Measurements from ENCODE around the gene LRRC25. TPM values are rescaled to one million over a fixed set of nuclear protein-coding genes. Genes with fewer than 3 reads are reported as not detected.

The LRRC25 gene
- total RNA-seq, 1 experiment from 2014 or later = 0.12 TPM

DNA sequence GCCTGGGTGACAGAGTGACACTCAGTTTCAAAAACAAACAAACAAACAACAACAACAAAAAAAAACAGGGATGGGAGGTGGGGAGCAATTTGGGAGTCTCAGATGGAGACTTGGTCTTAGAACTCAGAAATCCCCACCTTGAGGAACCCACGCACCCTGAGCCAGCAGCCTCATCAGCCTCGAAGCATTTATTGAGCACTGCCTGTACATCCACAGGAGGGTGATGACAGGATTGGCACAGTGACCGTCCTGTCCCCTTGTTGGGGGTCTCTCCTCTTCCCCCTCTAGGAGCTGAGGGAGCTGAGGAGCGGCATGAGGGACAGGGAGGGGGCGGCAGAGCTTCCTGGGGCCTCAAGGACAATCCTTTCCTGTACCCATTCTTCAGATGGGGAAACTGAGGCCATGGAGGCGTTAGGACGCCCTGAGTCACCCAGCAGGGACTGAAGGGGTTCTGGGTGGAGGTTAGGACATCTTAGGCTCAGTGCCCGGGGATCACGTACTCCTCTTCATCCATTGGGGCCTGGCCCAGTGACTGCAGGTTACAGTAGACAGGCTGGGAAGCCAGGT, 5.8 kb downstream of the LRRC25 start:
- H3K27ac ChIP-seq (ENCODE audit: low read depth, low read length) = no peak overlapping the region
- no peak for TF ChIP-seq CBX3 (IDR thresholded peaks at IDR 0.05; ENCODE audit: low read depth)
- TF ChIP-seq ZNF274 (IDR thresholded peaks at IDR 0.05; ENCODE audit: low read depth, low read length) = no peak
- TF ChIP-seq EZH2phosphoT487 (IDR thresholded peaks at IDR 0.05; ENCODE audit: borderline replicate concordance) = no peak
- no peak for TF ChIP-seq SIN3A (IDR thresholded peaks at IDR 0.05; ENCODE audit: low read depth)
- TF ChIP-seq EZH2 (IDR thresholded peaks at IDR 0.05) = no peak
- no peak for TF ChIP-seq RAD21 (IDR thresholded peaks at IDR 0.05; ENCODE audit: low read depth)
- TF ChIP-seq, protein P1, sequence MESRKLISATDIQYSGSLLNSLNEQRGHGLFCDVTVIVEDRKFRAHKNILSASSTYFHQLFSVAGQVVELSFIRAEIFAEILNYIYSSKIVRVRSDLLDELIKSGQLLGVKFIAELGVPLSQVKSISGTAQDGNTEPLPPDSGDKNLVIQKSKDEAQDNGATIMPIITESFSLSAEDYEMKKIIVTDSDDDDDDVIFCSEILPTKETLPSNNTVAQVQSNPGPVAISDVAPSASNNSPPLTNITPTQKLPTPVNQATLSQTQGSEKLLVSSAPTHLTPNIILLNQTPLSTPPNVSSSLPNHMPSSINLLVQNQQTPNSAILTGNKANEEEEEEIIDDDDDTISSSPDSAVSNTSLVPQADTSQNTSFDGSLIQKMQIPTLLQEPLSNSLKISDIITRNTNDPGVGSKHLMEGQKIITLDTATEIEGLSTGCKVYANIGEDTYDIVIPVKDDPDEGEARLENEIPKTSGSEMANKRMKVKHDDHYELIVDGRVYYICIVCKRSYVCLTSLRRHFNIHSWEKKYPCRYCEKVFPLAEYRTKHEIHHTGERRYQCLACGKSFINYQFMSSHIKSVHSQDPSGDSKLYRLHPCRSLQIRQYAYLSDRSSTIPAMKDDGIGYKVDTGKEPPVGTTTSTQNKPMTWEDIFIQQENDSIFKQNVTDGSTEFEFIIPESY (IDR thresholded peaks at IDR 0.05; ENCODE audit: extremely low read depth, insufficient replicate concordance, low read length) = no peak
- TF ChIP-seq SRF (IDR thresholded peaks at IDR 0.05; ENCODE audit: low read depth) = no peak
- TF ChIP-seq FOSL1 (IDR thresholded peaks at IDR 0.05; ENCODE audit: low read depth) = no peak
- TF ChIP-seq POLR2A (IDR thresholded peaks at IDR 0.05; ENCODE audit: borderline replicate concordance, extremely low read depth, insufficient read depth, insufficient read length) = no peak
- TF ChIP-seq, protein P2, sequence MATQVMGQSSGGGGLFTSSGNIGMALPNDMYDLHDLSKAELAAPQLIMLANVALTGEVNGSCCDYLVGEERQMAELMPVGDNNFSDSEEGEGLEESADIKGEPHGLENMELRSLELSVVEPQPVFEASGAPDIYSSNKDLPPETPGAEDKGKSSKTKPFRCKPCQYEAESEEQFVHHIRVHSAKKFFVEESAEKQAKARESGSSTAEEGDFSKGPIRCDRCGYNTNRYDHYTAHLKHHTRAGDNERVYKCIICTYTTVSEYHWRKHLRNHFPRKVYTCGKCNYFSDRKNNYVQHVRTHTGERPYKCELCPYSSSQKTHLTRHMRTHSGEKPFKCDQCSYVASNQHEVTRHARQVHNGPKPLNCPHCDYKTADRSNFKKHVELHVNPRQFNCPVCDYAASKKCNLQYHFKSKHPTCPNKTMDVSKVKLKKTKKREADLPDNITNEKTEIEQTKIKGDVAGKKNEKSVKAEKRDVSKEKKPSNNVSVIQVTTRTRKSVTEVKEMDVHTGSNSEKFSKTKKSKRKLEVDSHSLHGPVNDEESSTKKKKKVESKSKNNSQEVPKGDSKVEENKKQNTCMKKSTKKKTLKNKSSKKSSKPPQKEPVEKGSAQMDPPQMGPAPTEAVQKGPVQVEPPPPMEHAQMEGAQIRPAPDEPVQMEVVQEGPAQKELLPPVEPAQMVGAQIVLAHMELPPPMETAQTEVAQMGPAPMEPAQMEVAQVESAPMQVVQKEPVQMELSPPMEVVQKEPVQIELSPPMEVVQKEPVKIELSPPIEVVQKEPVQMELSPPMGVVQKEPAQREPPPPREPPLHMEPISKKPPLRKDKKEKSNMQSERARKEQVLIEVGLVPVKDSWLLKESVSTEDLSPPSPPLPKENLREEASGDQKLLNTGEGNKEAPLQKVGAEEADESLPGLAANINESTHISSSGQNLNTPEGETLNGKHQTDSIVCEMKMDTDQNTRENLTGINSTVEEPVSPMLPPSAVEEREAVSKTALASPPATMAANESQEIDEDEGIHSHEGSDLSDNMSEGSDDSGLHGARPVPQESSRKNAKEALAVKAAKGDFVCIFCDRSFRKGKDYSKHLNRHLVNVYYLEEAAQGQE (IDR thresholded peaks at IDR 0.05; ENCODE audit: low read depth) = no peak
- no peak for TF ChIP-seq CEBPB (IDR thresholded peaks at IDR 0.05; ENCODE audit: low read depth)
- TF ChIP-seq EGR1 (IDR thresholded peaks at IDR 0.05; ENCODE audit: low read depth) = no peak
- TF ChIP-seq, protein P3, sequence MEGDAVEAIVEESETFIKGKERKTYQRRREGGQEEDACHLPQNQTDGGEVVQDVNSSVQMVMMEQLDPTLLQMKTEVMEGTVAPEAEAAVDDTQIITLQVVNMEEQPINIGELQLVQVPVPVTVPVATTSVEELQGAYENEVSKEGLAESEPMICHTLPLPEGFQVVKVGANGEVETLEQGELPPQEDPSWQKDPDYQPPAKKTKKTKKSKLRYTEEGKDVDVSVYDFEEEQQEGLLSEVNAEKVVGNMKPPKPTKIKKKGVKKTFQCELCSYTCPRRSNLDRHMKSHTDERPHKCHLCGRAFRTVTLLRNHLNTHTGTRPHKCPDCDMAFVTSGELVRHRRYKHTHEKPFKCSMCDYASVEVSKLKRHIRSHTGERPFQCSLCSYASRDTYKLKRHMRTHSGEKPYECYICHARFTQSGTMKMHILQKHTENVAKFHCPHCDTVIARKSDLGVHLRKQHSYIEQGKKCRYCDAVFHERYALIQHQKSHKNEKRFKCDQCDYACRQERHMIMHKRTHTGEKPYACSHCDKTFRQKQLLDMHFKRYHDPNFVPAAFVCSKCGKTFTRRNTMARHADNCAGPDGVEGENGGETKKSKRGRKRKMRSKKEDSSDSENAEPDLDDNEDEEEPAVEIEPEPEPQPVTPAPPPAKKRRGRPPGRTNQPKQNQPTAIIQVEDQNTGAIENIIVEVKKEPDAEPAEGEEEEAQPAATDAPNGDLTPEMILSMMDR (IDR thresholded peaks at IDR 0.05 in 2 of 3, conservative IDR thresholded peaks at IDR 0.05 in 1 of 3; ENCODE audit: borderline replicate concordance in 1 of 3, insufficient read depth in 1 of 3, low read depth in 2 of 3, low read length in 2 of 3) = no peak
- TF ChIP-seq YY1 (IDR thresholded peaks at IDR 0.05; ENCODE audit: extremely low read depth, insufficient replicate concordance, low read depth, low read length) = no peak
- ChIA-PET POLR2A (interaction anchor here (0.9 to 5.7 kb wide), 12 partner anchors 8 to 188 kb away, joined by 3 to 58 read pairs (median 8); partner anchors contain the start of genes IQCN, JUND, RAB3A and SSBP4), CTCF (interaction anchor here (1.0 kb wide), 1 partner anchor 19 kb away, joined by 4 read pairs; no protein-coding TSS in a partner anchor), RAD21 (ENCODE audit: low non-redundant PET in 1 of 2, low total read pairs in 2 of 2, uncharacterized antibody in 2 of 2, unreplicated experiment in 2 of 2) (no interaction called here)
- ATAC-seq (no peak), DNase-seq (ENCODE audit: low read depth, low spot score) (no peak)
- H3K4me1 ChIP-seq (ENCODE audit: control insufficient read depth in 1 of 2, insufficient read depth in 2 of 2, low read length in 2 of 2) = peaks cover 17 to 47% of the 10 kb centered on the region in 2 experiments; a peak in 3 of 4 replicates
- no peak overlapping the region for H3K4me2 ChIP-seq (ENCODE audit: low read length)
- H3K27me3 ChIP-seq (ENCODE audit: insufficient read depth, low read length) = no peaks in the 10 kb centered on the region
- no peak overlapping the region for H2AFZ ChIP-seq (ENCODE audit: low read depth, low read length, poor library complexity, severe bottlenecking)
- H3K4me3 ChIP-seq (replicated peaks in 1 of 2; ENCODE audit: low read depth in 1 of 2, low read length in 2 of 2) = no peak overlapping the region
- H3K9ac ChIP-seq (ENCODE audit: low read length) = no peak overlapping the region
- peaks cover 10% of the 10 kb centered on the region for H3K79me2 ChIP-seq (ENCODE audit: insufficient read depth, low read length)
- H3K9me2 ChIP-seq (ENCODE audit: insufficient read depth) = no peaks in the 10 kb centered on the region
- peaks cover 0 to 6% of the 10 kb centered on the region in 2 experiments; a peak in 1 of 4 replicates for H3K36me3 ChIP-seq (ENCODE audit: control insufficient read depth in 1 of 2, insufficient read depth in 2 of 2, low read length in 2 of 2)
- no peaks in the 10 kb centered on the region for H3K9me3 ChIP-seq (ENCODE audit: control insufficient read depth in 1 of 2, insufficient read depth in 1 of 2, low read depth in 1 of 2, low read length in 2 of 2)
- intact Hi-C loops (cut with micrococcal nuclease) = no loop called here
- H4K20me1 ChIP-seq (ENCODE audit: insufficient read depth) = no peaks in the 10 kb centered on the region
- BruUV-seq (replicated peaks) = no TSS peak
